HG03060 (cell line): ENCODE data around the gene OVCA2.

ENCODE experiments used
- ATAC-seq: cut with Tn5 transposase; IDR thresholded peaks from one replicate; pipeline ENCODE4 v1.9.1; 2021; ENCODE audit warnings: low read depth, moderate number of reproducible peaks; ENCODE audit not compliant: unreplicated experiment

Gene OVCA2

GRCh38 chr17:2062571-2063183, 20.9 kb downstream of the OVCA2 start:
- no peak for ATAC-seq

GRCh38 chr17:2063261-2064146, 21.7 kb downstream of the OVCA2 start:
- no peak for ATAC-seq

DNA sequence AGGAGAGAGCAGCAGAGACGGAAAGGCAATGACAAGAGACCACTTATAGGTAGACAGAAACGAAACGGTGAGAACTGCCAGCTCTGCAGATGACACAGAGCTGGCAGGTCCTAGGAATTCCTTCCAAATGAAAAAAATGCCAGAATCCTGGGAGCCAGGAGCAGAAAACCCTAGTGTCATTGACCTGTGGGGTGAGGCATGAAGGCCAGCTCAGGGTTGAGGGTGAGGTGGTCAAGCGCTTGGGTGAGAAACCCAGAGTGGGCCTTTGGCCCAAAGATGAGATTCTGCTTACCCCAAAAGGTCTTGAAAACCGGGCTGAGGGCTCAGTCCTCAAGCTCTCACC, 22.3 kb downstream of the OVCA2 start:
- ATAC-seq, result no peak

DNA sequence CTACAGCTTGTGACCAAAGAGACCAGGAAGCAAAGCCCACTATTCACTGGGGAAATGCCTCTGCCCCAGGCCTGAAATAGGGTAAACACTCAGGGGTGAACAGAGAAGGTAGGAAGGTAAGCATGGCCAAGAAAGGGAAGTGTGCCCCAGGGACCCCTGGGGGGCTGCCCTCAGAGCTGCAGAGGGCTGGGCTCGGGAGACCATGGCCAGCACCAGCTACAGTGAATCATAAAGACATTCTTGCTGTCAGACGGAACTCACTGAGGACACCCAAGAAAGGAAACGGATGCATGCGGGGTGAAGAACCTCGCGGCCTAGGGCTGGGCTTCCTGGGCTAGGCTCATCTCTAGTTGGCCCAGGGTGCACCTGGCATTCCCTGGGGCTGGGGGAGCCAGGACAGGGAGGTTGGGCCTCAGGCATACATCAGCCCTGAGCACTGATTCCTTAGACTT, 22.7 kb downstream of the OVCA2 start:
- ATAC-seq, result no peak

GRCh38 chr17:2064980-2065785, 23.4 kb downstream of the OVCA2 start:
- no peak for ATAC-seq

DNA sequence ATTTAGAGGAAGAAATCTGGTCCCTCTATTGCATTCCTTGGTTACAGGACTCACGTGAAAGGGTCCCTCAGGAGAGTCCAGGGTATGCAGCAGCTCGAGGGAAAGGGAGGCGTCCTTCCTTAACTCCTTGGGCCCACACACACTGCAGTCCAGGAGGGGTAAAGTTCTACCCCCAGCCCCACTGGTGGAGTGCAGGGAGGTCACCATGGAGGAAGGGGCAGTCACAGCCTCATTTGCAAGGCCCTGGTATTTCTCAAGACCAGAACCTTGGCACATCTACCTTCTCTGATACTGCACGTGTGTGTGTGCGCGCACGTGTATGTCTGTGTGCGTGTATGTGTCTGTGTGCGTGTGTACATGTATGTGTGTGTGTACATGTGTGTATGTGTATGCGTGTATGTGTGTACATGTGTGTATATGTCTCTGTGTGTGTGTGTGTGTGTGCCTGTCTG, 24.2 kb downstream of the OVCA2 start:
- ATAC-seq, result no peak

GRCh38 chr17:2067048-2067561, 25.3 kb downstream of the OVCA2 start:
- no peak for ATAC-seq

DNA sequence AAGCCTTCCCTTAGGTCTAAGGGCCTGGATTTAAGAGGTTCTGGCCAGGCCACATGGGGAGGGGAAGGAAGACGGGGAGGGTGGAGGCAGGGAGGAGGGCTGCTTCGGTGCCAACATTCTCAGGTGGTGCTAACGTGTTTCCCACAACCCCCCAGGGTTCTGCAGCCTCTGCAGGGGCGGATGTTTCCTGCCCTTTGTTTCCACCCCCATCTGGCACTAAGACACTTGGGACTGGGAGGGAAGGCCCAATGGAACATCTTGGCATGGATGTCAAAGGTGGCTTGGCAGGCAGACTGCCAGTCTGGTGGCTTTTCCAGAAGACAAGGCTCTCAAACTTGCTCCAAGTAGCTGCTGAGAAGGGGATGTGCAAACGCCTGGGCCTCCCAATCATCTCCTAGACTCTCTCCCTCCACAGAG, 25.8 kb downstream of the OVCA2 start:
- ATAC-seq, result no peak

GRCh38 chr17:2068031-2068518, 26.3 kb downstream of the OVCA2 start:
- no peak for ATAC-seq

GRCh38 chr17:2068519-2069051, 26.8 kb downstream of the OVCA2 start:
- ATAC-seq, result no peak

- ATAC-seq, result peak; percentile 83
These were observed 28.6 kb downstream of the OVCA2 start for GRCh38 chr17:2070241-2071023.

DNA sequence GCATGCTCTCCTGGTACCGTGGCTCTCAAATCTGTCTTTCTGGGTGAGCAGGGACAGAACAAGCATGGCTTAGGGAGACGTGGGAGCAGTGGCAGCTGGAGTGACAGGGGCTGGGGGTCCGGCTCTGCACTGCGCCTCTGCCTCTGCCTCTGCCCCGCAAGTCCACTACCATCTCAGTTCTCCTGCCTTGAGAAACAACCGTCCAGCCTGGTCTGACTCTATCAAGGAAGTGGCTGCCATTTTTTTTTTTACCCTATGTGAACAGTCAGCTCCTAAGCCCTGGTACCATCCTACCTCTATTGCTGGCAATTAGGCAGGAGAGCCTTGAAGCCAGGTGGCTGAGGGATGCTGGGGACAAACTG, 29.2 kb downstream of the OVCA2 start:
- ATAC-seq, result no peak

- ATAC-seq, result no peak
These were observed 29.8 kb downstream of the OVCA2 start for GRCh38 chr17:2071455-2072281.

- no peak for ATAC-seq
These were observed 33.1 kb downstream of the OVCA2 start for GRCh38 chr17:2074919-2075318.

DNA sequence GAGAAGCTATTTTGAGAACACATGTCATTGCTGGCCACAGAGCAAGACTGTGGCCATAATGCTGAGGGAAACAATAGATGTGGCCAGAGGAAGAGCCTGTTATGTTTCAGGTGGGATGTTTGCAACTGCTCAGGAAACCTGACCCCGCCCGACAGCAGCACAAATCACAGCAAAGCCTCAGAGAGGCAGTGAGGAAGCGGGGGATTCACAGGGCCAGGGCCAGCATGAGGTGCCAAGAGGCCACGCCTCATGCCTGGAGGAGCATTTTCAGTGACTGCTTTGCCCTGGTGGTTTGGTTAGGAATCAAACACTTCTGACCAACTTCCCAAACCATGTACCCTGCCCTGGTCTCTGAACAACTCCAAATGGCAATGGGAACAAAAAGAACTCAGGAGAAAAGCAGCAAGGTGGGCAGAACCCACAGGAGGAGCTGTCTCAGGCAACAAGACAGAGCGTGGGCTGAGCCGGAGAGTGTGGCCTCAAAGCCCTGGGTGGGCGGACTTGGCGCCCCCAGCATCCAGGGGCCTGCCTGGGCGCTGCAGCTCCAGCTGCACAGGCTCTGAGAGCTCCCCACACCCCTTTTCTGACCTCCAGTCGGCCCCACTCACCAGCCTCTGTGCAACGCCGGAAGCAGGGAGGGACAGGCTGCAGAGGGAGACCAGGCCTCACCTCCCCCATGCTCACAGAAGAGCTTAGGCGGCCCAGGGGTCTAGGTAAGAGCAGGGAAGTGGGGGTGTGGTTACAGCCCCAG, 33.7 kb downstream of the OVCA2 start:
- ATAC-seq, result no peak

DNA sequence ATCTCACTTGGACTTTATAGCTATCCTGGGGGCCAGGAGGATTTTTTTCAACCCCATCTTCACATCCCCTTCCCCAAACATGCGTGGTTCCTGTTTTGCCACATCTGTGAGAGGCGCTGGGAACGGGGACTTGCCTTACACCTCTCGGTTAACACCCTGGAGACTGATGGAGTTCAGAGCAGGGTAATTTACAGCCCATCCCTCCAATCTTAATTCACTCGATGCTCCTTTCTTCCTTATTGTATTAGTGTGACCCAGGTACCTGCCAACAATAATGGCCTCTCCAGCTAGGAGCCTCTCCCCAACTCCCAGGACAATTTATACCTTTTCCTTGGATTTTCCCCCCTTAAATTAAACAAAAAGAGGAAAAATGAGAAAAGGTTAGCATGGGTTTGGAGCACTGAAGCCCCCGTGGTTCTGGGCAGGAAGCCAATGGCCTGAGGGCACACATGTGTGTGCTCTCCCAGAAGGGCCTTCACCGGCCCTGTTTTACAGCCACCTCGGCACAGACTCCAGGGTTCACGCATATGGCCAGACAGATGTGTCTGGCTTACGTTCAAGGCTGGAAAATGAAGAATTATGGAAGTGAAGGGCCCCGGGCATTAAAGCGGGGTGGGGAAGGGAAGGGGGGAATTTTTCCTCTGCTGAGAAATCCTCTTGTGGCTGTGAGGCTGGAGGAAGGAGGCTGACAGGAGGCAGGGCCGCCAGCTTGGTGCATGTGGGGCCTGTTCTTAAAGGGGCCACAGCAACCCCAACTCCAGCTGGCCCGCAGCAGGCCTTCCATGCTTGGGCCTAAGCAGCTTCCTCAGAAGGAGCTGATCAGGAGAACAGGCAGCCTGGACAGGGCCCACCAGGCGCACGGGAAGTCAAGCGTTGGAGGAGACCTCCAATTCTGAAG, 34.5 kb downstream of the OVCA2 start:
- ATAC-seq, result no peak

DNA sequence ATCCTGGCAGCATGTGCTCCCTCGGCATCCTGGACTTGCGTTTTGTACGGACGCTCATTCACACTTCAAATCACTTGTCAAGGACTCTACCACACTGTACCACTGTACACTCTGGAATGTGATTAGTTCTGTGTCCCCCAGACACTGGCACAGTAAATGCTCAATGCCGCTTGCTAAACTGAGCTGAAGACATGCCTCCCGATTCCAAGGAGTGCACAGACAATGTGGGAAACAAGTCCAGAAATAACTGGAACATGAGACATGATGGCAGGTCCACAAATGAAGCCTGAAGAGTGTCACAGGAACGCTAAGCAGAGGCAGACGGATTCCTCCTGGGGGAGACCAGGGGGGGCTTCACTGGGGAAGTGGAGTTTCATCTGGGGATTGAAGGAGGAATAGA, 35.2 kb downstream of the OVCA2 start:
- no peak for ATAC-seq
